IPS-18a (cell line): ENCODE data around the gene KRTAP10-8.

ENCODE experiments used
- H3K27ac ChIP-seq: one replicate; pipeline ENCODE4 v1.5.1; 2013; ENCODE audit warnings: low read length
- H3K27me3 ChIP-seq: one replicate; pipeline ENCODE4 v1.6.1; 2013; ENCODE audit warnings: mild to moderate bottlenecking, low read length; ENCODE audit not compliant: control insufficient read depth, insufficient read depth
- H3K36me3 ChIP-seq: one replicate; pipeline ENCODE4 v1.6.1; 2013; ENCODE audit warnings: low read depth, low read length; ENCODE audit not compliant: control insufficient read depth
- H3K4me1 ChIP-seq: one replicate; pipeline ENCODE4 v1.6.1; 2013; ENCODE audit warnings: low read depth, low read length; ENCODE audit not compliant: control insufficient read depth
- H3K4me3 ChIP-seq: one replicate; pipeline ENCODE4 v1.5.1; 2013; ENCODE audit warnings: low read length
- H3K9ac ChIP-seq: one replicate; pipeline ENCODE4 v1.6.1; 2013; ENCODE audit warnings: mild to moderate bottlenecking, low read length, moderate library complexity
- H3K9me3 ChIP-seq: one replicate; pipeline ENCODE4 v1.6.1; 2013; ENCODE audit warnings: low read depth, low read length; ENCODE audit not compliant: control insufficient read depth

Gene KRTAP10-8, protein sequence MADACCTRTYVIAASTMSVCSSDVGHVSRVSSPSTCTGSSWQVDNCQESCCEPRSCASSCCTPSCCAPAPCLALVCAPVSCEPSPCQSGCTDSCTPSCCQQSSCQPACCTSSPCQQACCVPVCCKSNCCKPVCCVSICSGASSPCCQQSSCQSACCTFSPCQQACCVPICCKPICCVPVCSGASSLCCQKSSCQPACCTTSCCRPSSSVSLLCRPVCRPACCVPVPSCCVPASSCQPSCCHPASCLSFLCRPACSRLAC

DNA sequence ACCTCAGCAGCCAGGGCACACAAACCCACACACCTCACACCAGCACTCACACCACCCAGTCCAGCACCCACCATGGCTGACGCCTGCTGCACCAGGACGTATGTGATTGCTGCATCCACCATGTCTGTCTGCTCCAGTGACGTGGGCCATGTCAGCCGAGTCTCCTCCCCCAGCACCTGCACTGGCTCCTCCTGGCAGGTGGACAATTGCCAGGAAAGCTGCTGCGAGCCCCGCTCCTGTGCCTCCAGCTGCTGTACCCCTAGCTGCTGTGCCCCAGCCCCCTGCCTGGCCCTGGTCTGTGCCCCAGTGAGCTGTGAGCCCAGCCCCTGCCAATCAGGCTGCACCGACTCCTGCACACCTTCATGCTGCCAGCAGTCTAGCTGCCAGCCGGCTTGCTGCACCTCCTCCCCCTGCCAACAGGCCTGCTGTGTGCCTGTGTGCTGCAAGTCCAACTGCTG is at the start of gene KRTAP10-8:
Gene KRTAP10-8, plus strand, starts transcription at position 51 of the 458 bp plus-strand sequence. Its CDS starts 22 bp downstream, at position 73.
- H3K4me1 ChIP-seq: no peaks in the 10 kb centered on the region
- H3K4me3 ChIP-seq: no peak within 1 kb of the TSS
- no peaks in the 10 kb centered on the region for H3K27me3 ChIP-seq
- H3K27ac ChIP-seq: no peak within 1 kb of the TSS
- H3K9me3 ChIP-seq: peaks cover 4% of the 10 kb centered on the region
- H3K9ac ChIP-seq: no peak within 1 kb of the TSS
- no peaks in the 10 kb centered on the region for H3K36me3 ChIP-seq

- Histone ChIP-seq H3K9ac (no peak overlapping the region), H3K9me3 (no peaks in the 10 kb centered on the region), H3K4me3 (no peak overlapping the region), H3K36me3 (no peaks in the 10 kb centered on the region), H3K27ac (no peak overlapping the region), H3K27me3 (no peaks in the 10 kb centered on the region), H3K4me1 (no peaks in the 10 kb centered on the region)
These were observed 47.8 kb upstream of the KRTAP10-8 start for GRCh38 chr21:44564099-44564498.

DNA sequence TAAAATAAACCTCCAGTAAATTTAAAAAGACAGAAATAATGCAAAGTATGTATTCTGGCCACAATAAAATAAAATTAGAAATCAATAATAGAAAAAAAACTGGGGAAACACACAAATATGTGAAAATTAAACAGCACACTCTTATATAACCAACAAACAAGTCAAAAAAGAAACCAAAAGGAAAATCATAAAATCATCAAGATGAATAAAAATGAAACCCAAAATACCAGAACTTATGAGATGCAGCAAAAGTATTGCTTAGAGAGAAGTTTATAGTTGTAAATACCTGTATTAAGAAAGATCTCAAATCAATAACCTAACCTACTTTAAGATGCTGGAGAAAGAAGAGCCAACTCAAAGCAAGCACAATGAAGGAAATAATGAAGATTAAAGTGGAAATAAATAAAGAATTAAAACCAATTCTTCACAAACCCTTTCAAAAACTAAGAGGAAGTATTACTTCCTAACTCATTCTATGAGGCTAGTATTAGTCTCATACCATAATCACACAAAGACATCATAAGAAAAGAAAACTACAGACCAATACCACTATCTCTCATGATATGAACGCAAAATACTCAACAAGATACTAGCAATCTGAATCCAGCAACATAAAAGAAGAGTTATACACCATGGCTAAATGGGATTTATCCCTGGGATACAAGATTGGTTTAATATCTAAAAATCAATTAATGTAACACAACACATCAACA is 46.8 kb upstream of the KRTAP10-8 start:
- H3K27ac ChIP-seq: no peak overlapping the region
- H3K9me3 ChIP-seq: no peaks in the 10 kb centered on the region
- H3K36me3 ChIP-seq: no peaks in the 10 kb centered on the region
- H3K9ac ChIP-seq: no peak overlapping the region
- H3K27me3 ChIP-seq: no peaks in the 10 kb centered on the region
- no peaks in the 10 kb centered on the region for H3K4me1 ChIP-seq
- no peak overlapping the region for H3K4me3 ChIP-seq

- Histone ChIP-seq H3K9ac (no peak overlapping the region), H3K27ac (no peak overlapping the region), H3K36me3 (no peaks in the 10 kb centered on the region), H3K27me3 (no peaks in the 10 kb centered on the region), H3K9me3 (no peaks in the 10 kb centered on the region), H3K4me1 (no peaks in the 10 kb centered on the region), H3K4me3 (no peak overlapping the region)
These were observed 45.5 kb upstream of the KRTAP10-8 start for GRCh38 chr21:44566403-44566802.

GRCh38 chr21:44567481-44568171 is 44.3 kb upstream of the KRTAP10-8 start:
- Histone ChIP-seq H3K4me1 (no peaks in the 10 kb centered on the region), H3K9ac (no peak overlapping the region), H3K4me3 (no peak overlapping the region), H3K9me3 (no peaks in the 10 kb centered on the region), H3K36me3 (no peaks in the 10 kb centered on the region), H3K27ac (no peak overlapping the region), H3K27me3 (no peaks in the 10 kb centered on the region)

DNA sequence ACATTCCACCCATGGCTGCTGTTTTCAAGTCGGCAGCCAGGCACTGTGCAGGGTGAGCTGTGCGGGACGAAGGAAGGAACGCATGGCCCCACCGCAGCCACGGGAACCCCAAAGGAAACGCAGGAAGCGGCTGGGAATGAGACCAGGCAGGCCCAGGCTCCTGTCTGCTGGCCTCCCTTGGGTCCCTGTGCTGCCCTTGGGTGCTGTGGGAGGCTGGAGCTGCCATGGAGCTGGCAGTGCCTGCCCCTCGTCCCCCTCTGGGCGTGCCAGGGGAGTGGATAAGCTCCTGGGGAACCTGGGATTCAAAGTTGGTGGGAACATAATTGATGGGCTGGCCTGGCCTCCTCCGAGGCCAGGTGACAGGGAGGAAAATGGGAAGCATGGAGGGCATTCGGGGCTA is 43.6 kb upstream of the KRTAP10-8 start:
- Histone ChIP-seq H3K4me1 (no peaks in the 10 kb centered on the region), H3K9ac (no peak overlapping the region), H3K9me3 (no peaks in the 10 kb centered on the region), H3K36me3 (no peaks in the 10 kb centered on the region), H3K4me3 (no peak overlapping the region), H3K27ac (no peak overlapping the region), H3K27me3 (no peaks in the 10 kb centered on the region)

DNA sequence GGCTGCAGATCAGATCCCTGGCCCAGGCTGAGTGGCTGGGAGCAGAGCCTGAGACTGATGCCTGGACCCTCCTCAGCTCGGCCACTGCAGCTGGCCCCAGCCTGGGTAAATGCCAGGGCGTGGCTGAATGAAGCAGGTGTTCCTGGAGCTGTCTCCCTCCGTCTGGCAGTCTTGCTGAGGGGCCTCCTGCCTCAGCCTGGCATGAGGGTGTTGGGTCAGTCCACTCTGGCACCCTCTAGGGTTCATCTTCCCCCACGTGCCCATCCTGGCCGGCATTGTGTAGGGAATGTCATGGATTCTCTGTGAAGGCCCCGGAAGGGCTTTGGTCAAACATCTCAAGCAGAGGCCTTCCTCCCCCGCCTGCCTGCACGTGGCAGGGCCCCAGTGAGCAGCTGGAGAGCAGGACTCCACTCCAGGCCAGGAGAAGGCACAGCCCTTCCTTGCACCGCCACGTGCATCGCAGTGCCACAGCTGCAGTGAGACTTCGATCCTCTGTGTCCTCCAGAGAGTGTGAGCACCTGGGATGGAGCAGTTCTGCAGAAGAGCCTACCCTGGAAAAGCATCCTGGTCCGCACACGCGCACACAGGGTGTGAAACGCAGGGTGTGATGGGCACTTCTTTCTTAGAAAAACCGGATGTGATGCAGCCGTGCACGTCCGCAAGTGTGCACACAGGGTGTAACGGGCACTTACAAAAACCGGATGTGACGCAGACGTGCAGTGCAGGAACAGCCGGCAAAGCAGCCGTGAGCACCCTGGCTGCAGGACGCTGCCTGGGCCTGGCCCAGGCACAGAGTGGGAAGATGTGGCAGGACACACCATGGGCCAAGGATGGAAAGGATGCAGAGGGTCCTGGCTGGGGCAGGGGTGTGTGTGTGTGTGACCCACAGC is 43.0 kb upstream of the KRTAP10-8 start:
- Histone ChIP-seq H3K9ac (no peak overlapping the region), H3K4me1 (no peaks in the 10 kb centered on the region), H3K9me3 (no peaks in the 10 kb centered on the region), H3K36me3 (no peaks in the 10 kb centered on the region), H3K4me3 (no peak overlapping the region), H3K27me3 (no peaks in the 10 kb centered on the region), H3K27ac (no peak overlapping the region)

- no peaks in the 10 kb centered on the region for H3K4me1 ChIP-seq
- no peaks in the 10 kb centered on the region for H3K27me3 ChIP-seq
- no peak overlapping the region for H3K4me3 ChIP-seq
- no peak overlapping the region for H3K27ac ChIP-seq
- H3K36me3 ChIP-seq: no peaks in the 10 kb centered on the region
- H3K9me3 ChIP-seq: no peaks in the 10 kb centered on the region
- no peak overlapping the region for H3K9ac ChIP-seq
These were observed 41.9 kb upstream of the KRTAP10-8 start for GRCh38 chr21:44569861-44570517.

DNA sequence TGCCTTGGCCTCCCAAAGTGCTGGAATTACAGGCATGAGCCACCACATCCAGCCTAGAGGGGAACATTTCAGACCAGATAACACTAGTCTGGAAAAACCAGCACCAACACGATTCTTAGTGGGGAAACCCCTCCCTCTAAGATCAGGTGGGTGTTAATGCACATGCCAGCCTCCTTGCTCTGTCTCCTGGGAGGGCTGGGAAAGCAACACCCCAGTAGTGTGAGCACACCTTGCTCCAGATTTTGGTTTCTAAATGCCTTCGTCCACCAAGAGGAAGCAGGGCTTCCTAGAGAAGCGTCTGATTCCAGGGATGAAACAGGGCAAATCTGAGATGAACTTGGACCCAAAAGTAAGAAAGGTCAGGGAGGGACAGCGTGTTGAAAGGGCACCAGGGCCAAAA is 40.6 kb upstream of the KRTAP10-8 start:
- no peaks in the 10 kb centered on the region for H3K9me3 ChIP-seq
- no peak overlapping the region for H3K4me3 ChIP-seq
- no peaks in the 10 kb centered on the region for H3K27me3 ChIP-seq
- no peak overlapping the region for H3K9ac ChIP-seq
- H3K36me3 ChIP-seq: no peaks in the 10 kb centered on the region
- no peaks in the 10 kb centered on the region for H3K4me1 ChIP-seq
- H3K27ac ChIP-seq: no peak overlapping the region

- Histone ChIP-seq H3K4me1 (no peaks in the 10 kb centered on the region), H3K27me3 (no peaks in the 10 kb centered on the region), H3K9ac (no peak overlapping the region), H3K36me3 (no peaks in the 10 kb centered on the region), H3K27ac (no peak overlapping the region), H3K9me3 (peaks cover 6% of the 10 kb centered on the region), H3K4me3 (no peak overlapping the region)
These were observed 39.8 kb upstream of the KRTAP10-8 start for GRCh38 chr21:44571844-44572782.
